ENCODE data around the gene MAP3K12. TPM values are rescaled to one million over a fixed set of nuclear protein-coding genes. Genes with fewer than 3 reads are reported as not detected.

The MAP3K12 gene
- total and polyA plus RNA-seq, 2 of the 8 experiments (the other 6 are each of a cell fraction or from before 2014, with no cell fraction given), result 23.4 to 42.7 TPM

- H2BK20ac ChIP-seq (ENCODE audit: low read length), result no peak overlapping the region
- no peak overlapping the region for H3K14ac ChIP-seq (ENCODE audit: insufficient read length)
- no peak overlapping the region for H3K56ac ChIP-seq (replicated peaks; ENCODE audit: insufficient read length, low read depth, low read length)
- no peak overlapping the region for H3K4ac ChIP-seq (replicated peaks; ENCODE audit: insufficient read length, low read depth, low read length)
- 44% methylated on average over 7 of the region's 7 CpGs; no CpG with 5 or more reads in 1 of the 2 experiments for whole genome bisulfite sequencing, 2 experiments (ENCODE audit: extremely low coverage in 1 of 2, insufficient coverage in 1 of 2, insufficient read length in 1 of 2, insufficient replicate concordance in 2 of 2, low coverage in 1 of 2, low lambda C conversion rate in 2 of 2, missing lambda C conversion rate in 1 of 2)
- CTCF ChIA-PET (ENCODE audit: partially characterized antibody), result interaction anchor here (0.6 to 9.8 kb wide), 30 partner anchors 8 to 322 kb away, joined by 3 to 105 read pairs (median 5); partner anchors contain the start of genes AAAS, PRR13 and TARBP2
- H3K79me1 ChIP-seq (ENCODE audit: low read depth, low read length), result no peaks in the 10 kb centered on the region
- no peak overlapping the region for H2BK5ac ChIP-seq (ENCODE audit: low read depth, low read length)
- DNase-seq (ENCODE audit: low read depth in 1 of 2, low spot score in 2 of 2) (peak; percentile 77 to 97), FAIRE-seq (peak; percentile 52)
- H3K23ac ChIP-seq (ENCODE audit: insufficient read length), result no peak overlapping the region
- H3K23me2 ChIP-seq (ENCODE audit: low read depth, low read length), result no peaks in the 10 kb centered on the region
- no peak overlapping the region for H2AFZ ChIP-seq (ENCODE audit: low read length)
- POLR2A ChIA-PET (ENCODE audit: partially characterized antibody), result interaction anchor here (0.7 to 67.0 kb wide), 5 partner anchors 9 to 181 kb away, joined by 3 to 3397 read pairs (median 6); partner anchors contain the start of genes MAP3K12, PCBP2, PRR13 and TARBP2
- no peak overlapping the region for H4K91ac ChIP-seq (replicated peaks; ENCODE audit: insufficient read length, low read length)
- no peaks in the 10 kb centered on the region for H3K27me3 ChIP-seq (replicated peaks in 1 of 4; ENCODE audit: control insufficient read depth in 3 of 4, extremely low read depth in 1 of 4, insufficient read depth in 3 of 4, low read length in 3 of 4)
- H3K9me3 ChIP-seq (ENCODE audit: insufficient read depth in 2 of 2, low read depth in 1 of 2, low read length in 1 of 2), result no peaks in the 10 kb centered on the region
- H2BK120ac ChIP-seq (replicated peaks; ENCODE audit: low read depth, low read length), result no peak overlapping the region
- H3K36me3 ChIP-seq (ENCODE audit: control insufficient read depth in 2 of 4, insufficient read depth in 4 of 4, low read length in 3 of 4), result peaks cover 9 to 20% (median 14%) of the 10 kb centered on the region in 4 experiments; a peak in 7 of 8 replicates
- H2BK12ac ChIP-seq (ENCODE audit: low read depth, low read length), result no peak overlapping the region
- no peak overlapping the region for H4K8ac ChIP-seq (ENCODE audit: extremely low read depth, insufficient read depth, low read length)
- H3K4me3 ChIP-seq (ENCODE audit: extremely low read depth in 1 of 4, insufficient read depth in 2 of 4, low read depth in 3 of 4, low read length in 4 of 4), result no peak overlapping the region
- H3K18ac ChIP-seq (ENCODE audit: extremely low read depth, low read length), result no peak overlapping the region
- H2BK15ac ChIP-seq (ENCODE audit: low read length), result no peak overlapping the region
- no peak overlapping the region for H3K27ac ChIP-seq (ENCODE audit: low read depth, low read length)
- peaks cover 0 to 4% of the 10 kb centered on the region in 2 experiments for H4K20me1 ChIP-seq (replicated peaks in 1 of 2; ENCODE audit: control insufficient read depth in 1 of 2, insufficient read depth in 2 of 2, low read length in 2 of 2)
- no peak overlapping the region for H2AK5ac ChIP-seq (ENCODE audit: low read depth, low read length)
- H4K5ac ChIP-seq (ENCODE audit: insufficient read length, low read depth, low read length), result no peak overlapping the region
- H3K4me2 ChIP-seq (ENCODE audit: insufficient read depth in 1 of 2, low read depth in 2 of 2, low read length in 2 of 2), result no peak overlapping the region
- H3K4me1 ChIP-seq (replicated peaks in 1 of 4; ENCODE audit: control insufficient read depth in 3 of 4, insufficient read depth in 4 of 4, low read length in 3 of 4), result no peaks in the 10 kb centered on the region
- H3K79me2 ChIP-seq (ENCODE audit: control insufficient read depth in 1 of 2, insufficient read depth in 2 of 2, low read length in 2 of 2), result no peaks in the 10 kb centered on the region
- H3K9ac ChIP-seq (replicated peaks in 1 of 4; ENCODE audit: extremely low read depth in 1 of 4, low read depth in 3 of 4, low read length in 3 of 4), result no peak overlapping the region
- 0 out of 2 replicates have a peak, but pooled peaks have one; percentile 26 for TF ChIP-seq JUND (IDR thresholded peaks at IDR 0.05; ENCODE audit: low read length)
Measured at GRCh38 chr12:53508534-53509170, 9.4 kb upstream of the MAP3K12 start.
